Measurements from ENCODE around the gene FBXL19. TPM values are rescaled to one million over a fixed set of nuclear protein-coding genes. Genes with fewer than 3 reads are reported as not detected.

The FBXL19 gene, protein sequence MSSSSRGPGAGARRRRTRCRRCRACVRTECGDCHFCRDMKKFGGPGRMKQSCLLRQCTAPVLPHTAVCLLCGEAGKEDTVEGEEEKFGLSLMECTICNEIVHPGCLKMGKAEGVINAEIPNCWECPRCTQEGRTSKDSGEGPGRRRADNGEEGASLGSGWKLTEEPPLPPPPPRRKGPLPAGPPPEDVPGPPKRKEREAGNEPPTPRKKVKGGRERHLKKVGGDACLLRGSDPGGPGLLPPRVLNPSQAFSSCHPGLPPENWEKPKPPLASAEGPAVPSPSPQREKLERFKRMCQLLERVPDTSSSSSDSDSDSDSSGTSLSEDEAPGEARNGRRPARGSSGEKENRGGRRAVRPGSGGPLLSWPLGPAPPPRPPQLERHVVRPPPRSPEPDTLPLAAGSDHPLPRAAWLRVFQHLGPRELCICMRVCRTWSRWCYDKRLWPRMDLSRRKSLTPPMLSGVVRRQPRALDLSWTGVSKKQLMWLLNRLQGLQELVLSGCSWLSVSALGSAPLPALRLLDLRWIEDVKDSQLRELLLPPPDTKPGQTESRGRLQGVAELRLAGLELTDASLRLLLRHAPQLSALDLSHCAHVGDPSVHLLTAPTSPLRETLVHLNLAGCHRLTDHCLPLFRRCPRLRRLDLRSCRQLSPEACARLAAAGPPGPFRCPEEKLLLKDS
- total RNA-seq = 10 to 100 TPM; 25.8 to 31.3 (median 30.8) TPM

DNA sequence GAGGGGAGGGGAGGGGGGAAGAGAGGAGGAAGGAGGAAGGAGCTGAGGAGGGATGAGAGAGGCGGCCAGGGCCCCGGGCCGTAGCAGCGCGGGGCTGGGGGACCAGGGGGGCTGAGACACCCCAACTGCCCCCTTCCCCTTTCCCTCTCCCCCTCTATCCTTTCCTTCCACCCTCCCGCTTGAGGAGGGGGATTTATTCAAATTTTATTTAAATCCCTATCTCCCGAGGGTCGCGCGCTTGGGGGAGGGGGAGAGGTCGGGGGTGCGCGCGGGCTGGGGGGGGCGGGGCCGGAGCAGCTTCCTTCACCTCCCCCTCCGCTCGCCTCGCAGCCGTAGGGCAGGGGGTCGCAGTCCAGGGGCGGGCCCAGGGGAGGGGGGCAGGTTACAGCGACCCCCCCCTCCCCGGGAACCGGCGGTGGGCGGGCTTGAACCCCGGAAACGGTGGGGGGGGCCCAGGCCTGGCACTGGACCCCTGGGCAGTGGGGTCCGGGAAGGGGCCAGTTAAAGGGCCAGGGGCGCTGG is at the start of gene FBXL19:
Gene FBXL19 (plus strand): TSS at position 19 of the 522 bp plus-strand sequence. CDS start 2,183 bp downstream, outside the sequence.
- H3K27me3 Mint-ChIP-seq (ENCODE audit: low read depth) = no peaks in the 10 kb centered on the region
- peak within 1 kb of the TSS; percentile 99 for H3K4me3 Mint-ChIP-seq
- H3K9me3 Mint-ChIP-seq = no peaks in the 10 kb centered on the region
- H3K36me3 Mint-ChIP-seq (ENCODE audit: insufficient read depth) = no peaks in the 10 kb centered on the region
- DNase-seq (no peak), ATAC-seq (no peak)
- H3K4me1 Mint-ChIP-seq (ENCODE audit: low read depth) = peaks cover 15% of the 10 kb centered on the region

DNA sequence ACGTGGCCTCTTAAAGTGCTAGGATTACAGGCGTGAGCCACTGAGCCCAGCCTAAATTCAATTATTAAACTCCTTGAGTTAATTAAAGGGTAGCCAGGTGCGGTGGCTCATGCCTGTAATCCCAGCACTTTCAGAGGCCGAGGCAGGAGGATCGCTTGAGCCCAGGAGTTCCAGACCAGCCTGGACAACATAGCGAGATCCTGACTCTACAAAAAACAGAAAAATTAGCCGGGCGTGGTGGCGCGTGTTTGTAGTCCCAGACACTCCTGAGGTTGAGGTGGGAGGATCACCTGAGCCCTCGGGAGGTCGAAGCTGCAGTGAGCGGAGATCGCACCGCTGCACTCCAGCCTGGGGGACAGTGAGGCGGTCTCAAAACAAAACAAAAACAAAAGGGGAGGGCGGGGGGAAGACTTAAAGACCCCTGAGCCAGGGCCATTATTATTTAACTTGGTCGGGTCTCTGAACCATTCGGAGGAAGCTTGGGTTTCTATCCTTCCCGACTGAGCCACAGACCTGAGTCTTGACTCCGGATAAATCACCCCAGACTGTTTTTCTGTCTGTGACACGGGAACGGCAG is 49.0 kb upstream of the FBXL19 start:
- H3K4me3 Mint-ChIP-seq = peak overlapping the region; percentile 96
- DNase-seq (no peak), ATAC-seq (no peak)
- H3K9me3 Mint-ChIP-seq = no peaks in the 10 kb centered on the region
- peaks cover 39% of the 10 kb centered on the region for H3K4me1 Mint-ChIP-seq (ENCODE audit: low read depth)
- H3K27me3 Mint-ChIP-seq (ENCODE audit: low read depth) = no peaks in the 10 kb centered on the region
- H3K36me3 Mint-ChIP-seq (ENCODE audit: insufficient read depth) = peaks cover 8% of the 10 kb centered on the region

DNA sequence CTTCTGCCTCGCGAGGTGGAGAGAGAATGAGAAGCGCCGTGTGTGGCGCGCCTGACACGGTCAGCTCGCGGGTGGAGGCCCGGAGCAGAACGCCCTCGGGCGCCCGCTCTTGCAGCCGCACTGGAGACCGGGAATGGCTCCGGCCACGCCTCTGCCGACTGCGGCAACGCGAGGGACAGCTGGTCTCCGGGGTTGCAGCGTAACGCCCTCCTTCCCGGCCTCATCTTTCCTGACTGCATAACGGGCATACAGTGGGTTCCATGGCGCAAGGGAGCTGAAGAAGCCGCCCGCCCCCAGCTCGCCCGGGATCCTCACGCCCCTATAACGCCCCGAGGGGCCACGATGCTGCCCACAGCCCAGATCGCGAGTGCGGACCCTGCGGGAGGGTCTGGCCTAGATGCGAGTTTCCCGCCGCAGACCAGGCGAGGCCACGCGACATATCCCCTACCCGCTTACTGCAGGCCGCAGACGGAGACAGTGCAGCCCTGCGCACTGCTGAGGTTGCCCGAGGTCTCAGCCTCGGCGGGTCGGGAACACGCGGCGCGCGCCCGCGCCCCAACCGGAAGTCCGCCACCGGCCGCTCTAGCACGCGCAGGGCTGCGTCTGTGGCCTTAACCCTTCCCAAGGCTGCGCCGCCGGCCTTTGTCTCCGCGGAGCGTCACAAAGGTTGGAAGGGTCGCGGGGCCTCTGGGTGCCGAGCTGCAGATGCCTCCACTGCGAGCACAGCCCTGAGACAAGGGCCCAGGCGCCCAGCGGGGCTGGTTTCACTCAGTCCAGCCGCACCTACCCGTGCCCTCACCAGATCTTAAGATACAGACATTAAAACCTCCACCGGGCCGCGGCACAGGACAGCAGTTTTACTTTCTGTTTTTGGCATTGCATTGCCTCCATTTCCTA is 48.3 kb upstream of the FBXL19 start:
- H3K9me3 Mint-ChIP-seq = no peaks in the 10 kb centered on the region
- peaks cover 8% of the 10 kb centered on the region for H3K36me3 Mint-ChIP-seq (ENCODE audit: insufficient read depth)
- DNase-seq = peak; percentile 86
- peak overlapping the region; percentile 96 for H3K4me3 Mint-ChIP-seq
- H3K27me3 Mint-ChIP-seq (ENCODE audit: low read depth) = no peaks in the 10 kb centered on the region
- ATAC-seq = peak; percentile 89 to 91
- peaks cover 39% of the 10 kb centered on the region for H3K4me1 Mint-ChIP-seq (ENCODE audit: low read depth)

DNA sequence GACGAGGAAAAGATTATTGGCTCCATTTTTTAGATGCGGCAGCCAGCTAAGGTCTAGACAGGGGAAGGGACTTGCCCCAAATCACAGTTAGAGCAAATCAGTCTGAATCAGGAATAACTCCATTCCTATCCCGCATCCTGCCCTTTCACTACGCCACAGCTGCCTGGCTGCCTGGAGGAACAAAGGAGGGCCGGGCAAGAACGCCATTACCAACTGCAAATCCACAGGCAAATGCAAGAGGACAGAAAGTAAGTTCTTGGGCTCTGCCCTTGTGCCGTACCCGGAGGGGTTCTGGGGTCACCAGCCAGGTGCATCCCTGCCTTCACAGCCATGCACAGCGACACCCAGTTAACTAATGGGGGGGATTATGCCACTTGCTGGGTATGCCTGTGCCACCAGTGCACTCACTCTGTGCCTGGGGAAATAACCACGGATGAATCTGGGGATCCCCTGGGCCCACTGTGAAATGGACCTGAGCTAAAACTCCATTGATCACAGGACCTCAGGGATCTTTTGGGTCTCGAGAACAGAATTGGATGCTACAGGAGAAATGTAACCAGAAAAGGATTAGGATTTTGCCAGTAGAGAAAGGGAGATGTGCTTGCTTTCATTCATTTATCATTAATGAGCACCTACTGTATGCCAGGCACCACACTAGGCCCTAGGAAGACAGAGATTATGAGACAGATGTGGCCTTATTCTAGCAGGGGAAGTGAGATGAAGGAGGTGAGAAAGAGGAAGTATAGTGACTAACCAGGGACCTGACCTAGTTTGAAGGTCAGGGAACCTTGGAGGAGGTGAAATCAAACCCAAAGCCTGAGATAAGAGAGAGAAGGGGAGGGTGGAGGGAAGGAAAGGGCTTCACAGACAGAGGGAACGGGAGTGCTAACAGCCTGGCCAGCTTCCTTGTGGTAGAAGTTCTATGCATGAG is 47.2 kb upstream of the FBXL19 start:
- Mint-ChIP-seq H3K9me3 (no peaks in the 10 kb centered on the region), H3K4me3 (peak overlapping the region; percentile 96), H3K27me3 (ENCODE audit: low read depth) (no peaks in the 10 kb centered on the region), H3K36me3 (ENCODE audit: insufficient read depth) (peaks cover 8% of the 10 kb centered on the region), H3K4me1 (ENCODE audit: low read depth) (peaks cover 41% of the 10 kb centered on the region)
- ATAC-seq (peak; percentile 44 to 50), DNase-seq (no peak)

DNA sequence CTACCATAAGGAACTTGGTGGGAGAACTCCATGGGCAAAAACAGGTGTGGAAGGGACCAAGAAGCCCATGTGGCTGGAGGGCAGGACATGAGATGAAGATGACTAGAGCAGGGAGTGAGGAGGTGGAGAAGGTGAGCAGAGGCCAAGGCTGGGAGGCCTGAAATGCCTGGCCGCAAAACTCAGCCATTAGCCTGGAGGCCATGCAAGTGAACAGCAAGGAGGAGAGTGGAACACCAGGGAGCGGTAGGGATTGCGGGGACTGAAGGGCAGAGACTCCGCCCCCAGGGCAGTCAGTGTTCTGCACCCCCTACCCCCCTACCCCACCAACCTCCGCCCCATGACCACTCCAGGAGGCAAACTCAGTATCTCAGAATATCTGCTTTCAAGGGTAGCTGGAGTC is 46.5 kb upstream of the FBXL19 start:
- Mint-ChIP-seq H3K4me3 (peak overlapping the region; percentile 96), H3K4me1 (ENCODE audit: low read depth) (peaks cover 45% of the 10 kb centered on the region), H3K9me3 (no peaks in the 10 kb centered on the region), H3K27me3 (ENCODE audit: low read depth) (no peaks in the 10 kb centered on the region), H3K36me3 (ENCODE audit: insufficient read depth) (peaks cover 8% of the 10 kb centered on the region)
- no peak for DNase-seq
- no peak for ATAC-seq

DNA sequence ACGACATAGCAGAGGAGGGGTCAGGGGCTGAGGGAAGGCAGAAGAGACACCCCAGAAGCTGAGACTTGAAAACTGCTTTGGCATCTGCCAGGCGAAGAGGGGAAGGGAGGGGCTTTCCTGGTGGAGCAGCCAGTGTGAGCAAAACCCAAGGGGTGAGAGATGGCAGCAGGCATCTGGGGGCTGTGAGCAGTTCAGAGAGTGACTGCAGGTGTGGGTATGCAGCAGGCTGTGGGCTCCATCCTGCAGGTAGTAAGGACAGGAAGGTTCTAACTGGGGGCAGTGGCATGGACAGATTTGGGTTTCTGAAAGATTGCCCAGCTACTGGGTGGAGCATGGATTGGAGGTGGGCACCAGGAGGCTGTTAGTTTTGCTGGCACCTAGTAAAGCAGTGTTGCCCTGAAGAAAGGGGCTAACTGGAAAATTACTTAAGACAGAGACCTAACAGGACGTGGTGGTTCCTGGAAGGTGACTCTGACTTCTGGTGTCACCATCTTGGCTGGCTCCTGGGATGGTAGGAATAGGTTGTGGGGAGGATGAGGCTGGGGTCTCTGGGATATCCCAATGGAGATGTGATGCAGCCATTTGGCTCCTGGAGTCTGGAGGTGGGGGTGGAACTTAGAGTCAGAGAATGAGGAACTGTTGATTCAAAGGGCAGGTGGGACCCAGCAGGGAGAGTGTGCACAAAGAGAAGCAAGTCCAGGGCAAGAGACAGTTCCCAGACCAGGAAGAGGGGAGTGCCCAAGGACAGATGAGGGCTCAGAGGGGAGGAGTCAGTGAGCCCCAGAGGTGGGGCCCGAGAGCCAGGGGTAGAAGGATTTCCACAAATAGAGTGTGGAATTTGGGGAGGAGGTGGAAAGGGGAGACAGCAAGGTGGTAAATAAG is 40.7 kb upstream of the FBXL19 start:
- ATAC-seq = no peak

DNA sequence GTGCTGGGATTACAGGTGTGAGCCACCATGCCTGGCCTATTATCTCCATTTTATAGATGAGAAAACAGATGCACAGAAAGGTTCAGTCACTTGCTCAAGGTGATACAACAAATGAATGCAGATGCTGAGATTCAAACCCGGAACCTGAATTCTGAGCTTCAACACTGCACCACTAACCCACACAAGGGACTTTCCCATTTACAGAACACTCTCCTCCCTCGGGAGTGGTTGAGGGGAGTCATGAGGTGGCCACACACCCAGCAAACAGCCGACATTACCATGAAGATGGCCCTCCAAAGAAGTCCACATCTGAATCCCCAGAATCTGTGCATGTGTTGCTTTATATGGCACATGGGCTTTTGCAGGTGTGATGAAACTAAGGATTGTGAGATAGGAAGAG is 38.6 kb upstream of the FBXL19 start:
- H3K4me3 Mint-ChIP-seq = no peak overlapping the region
- no peaks in the 10 kb centered on the region for H3K9me3 Mint-ChIP-seq
- peaks cover 16% of the 10 kb centered on the region for H3K36me3 Mint-ChIP-seq (ENCODE audit: insufficient read depth)
- peaks cover 24% of the 10 kb centered on the region for H3K4me1 Mint-ChIP-seq (ENCODE audit: low read depth)
- ATAC-seq (no peak), DNase-seq (no peak)
- H3K27me3 Mint-ChIP-seq (ENCODE audit: low read depth) = no peaks in the 10 kb centered on the region

More for the DNA sequence above, 40.7 kb upstream of the FBXL19 start:
- Mint-ChIP-seq H3K36me3 (ENCODE audit: insufficient read depth) (peaks cover 9% of the 10 kb centered on the region), H3K4me1 (ENCODE audit: low read depth) (peaks cover 27% of the 10 kb centered on the region), H3K4me3 (no peak overlapping the region), H3K27me3 (ENCODE audit: low read depth) (no peaks in the 10 kb centered on the region), H3K9me3 (no peaks in the 10 kb centered on the region)
- no peak for DNase-seq

DNA sequence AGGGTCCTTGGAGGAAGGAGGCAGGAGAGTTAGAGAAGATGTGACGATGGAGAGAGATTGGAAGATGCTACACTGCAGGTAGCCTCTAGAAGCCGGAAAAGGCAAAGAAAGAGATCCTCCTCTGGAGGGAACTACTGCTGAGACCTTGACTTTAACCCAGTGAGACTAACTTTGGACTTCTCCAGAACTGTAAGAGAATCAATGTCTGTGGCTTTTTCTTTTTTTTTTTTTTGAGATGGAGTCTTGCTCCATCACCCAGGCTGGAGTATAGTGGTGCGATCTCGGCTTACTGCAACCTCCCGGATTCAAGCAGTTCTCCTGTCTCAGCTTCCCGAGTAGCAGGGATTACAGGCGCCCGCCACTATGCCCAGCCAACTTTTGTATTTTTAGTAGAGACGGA is 38.2 kb upstream of the FBXL19 start:
- Mint-ChIP-seq H3K4me3 (no peak overlapping the region), H3K36me3 (ENCODE audit: insufficient read depth) (peaks cover 18% of the 10 kb centered on the region), H3K27me3 (ENCODE audit: low read depth) (no peaks in the 10 kb centered on the region), H3K9me3 (no peaks in the 10 kb centered on the region), H3K4me1 (ENCODE audit: low read depth) (peaks cover 24% of the 10 kb centered on the region)
- no peak for DNase-seq
- ATAC-seq = no peak

DNA sequence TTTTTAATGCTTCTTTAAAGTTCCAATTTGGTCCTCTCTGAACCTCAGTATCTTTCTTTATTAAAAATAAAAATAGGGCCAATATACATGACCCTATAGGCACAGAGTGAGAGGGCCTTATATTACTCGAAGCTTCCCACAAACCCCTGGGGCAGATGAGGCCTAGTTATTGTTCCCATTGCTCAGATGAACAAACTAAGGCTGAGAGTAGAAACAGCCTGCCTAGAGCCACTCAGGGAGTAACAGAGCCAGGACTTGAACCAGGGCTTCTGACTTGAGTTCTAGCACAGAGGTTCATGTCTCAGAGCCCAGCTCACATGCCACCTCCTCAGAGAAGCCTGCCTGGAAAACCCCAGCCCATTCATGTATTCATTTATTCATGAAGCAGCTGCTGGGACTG is 37.2 kb upstream of the FBXL19 start:
- no peak for DNase-seq
- Mint-ChIP-seq H3K9me3 (no peaks in the 10 kb centered on the region), H3K4me1 (ENCODE audit: low read depth) (peaks cover 22% of the 10 kb centered on the region), H3K4me3 (no peak overlapping the region), H3K27me3 (ENCODE audit: low read depth) (no peaks in the 10 kb centered on the region), H3K36me3 (ENCODE audit: insufficient read depth) (peaks cover 18% of the 10 kb centered on the region)
- ATAC-seq = no peak

DNA sequence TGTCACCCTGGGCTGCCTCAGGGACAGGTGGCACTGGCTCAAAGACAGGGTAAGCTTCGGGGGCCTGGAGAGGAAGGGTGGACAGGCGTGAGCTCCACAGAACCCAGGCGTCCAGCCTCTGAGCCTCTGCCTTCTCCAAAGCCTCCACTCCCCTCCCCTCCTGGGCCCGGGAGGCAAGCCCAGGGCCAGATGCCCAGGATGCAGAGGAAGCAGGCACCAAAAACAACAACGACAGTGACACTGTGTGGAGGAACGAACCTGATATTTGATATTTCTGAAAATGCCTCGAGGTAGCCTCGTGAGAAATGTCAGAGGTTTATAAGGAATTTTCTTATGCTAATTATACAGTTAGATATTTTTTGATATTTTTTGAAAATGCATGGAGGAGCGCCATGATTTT is 35.4 kb upstream of the FBXL19 start:
- DNase-seq (no peak), ATAC-seq (no peak)
- Mint-ChIP-seq H3K4me3 (no peak overlapping the region), H3K4me1 (ENCODE audit: low read depth) (peaks cover 17% of the 10 kb centered on the region), H3K9me3 (no peaks in the 10 kb centered on the region), H3K36me3 (ENCODE audit: insufficient read depth) (peaks cover 15% of the 10 kb centered on the region), H3K27me3 (ENCODE audit: low read depth) (no peaks in the 10 kb centered on the region)

DNA sequence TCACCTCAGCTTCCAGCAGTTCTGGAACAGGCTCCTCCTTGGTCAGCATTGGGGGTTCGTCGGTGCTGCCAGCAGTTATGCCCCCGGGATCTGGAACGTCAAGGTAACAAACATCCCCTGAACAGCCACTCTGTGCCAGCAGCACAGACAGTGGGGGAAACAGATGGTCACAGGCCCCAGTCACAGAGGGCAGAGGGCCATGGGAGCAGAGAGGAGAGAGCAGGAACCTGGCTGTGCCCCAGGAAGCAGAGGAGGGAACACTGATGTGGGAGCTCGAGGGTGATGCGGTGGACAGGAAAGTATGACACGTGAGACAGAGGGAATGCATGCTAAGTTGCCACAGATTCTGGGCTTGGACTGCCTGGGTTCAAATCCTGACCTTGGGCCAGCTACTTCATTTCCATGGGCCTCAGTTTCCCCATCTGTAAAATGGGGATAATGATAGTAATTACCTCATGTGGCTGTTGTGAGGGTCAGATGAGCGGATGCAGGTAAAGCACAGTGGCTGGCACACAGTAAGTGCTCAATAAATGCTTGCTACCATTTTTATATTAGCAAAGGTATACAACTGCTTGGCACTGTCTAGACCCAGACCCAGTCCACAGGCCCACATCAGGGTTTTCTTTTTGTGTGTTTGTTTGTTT is 34.4 kb upstream of the FBXL19 start:
- H3K36me3 Mint-ChIP-seq (ENCODE audit: insufficient read depth) = peaks cover 14% of the 10 kb centered on the region
- ATAC-seq = no peak

DNA sequence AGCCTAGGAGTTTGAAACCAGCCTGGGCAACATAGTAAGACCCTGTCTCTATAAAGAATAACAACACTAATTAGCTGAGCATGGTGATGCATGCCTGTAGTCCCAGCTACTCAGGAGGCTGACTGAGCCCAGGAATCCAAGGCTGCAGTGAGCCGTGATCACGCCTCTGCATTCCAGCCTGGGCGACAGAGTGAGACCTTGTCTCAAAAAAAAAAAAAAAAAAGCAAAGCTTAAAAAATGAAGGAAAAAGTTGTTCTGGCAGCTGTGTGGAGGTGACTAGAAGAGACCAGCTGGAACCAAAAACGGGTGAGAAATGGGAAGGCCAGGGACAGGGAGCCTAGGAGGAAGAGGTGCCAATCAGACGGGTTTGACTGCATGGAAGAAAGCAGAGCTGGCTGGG is 33.7 kb upstream of the FBXL19 start:
- H3K27me3 Mint-ChIP-seq (ENCODE audit: low read depth) = no peaks in the 10 kb centered on the region
- H3K4me1 Mint-ChIP-seq (ENCODE audit: low read depth) = peaks cover 23% of the 10 kb centered on the region
- ATAC-seq = no peak
- DNase-seq = no peak
- H3K4me3 Mint-ChIP-seq = no peak overlapping the region
- peaks cover 14% of the 10 kb centered on the region for H3K36me3 Mint-ChIP-seq (ENCODE audit: insufficient read depth)
- no peaks in the 10 kb centered on the region for H3K9me3 Mint-ChIP-seq

More for the DNA sequence above, 34.4 kb upstream of the FBXL19 start:
- Mint-ChIP-seq H3K4me1 (ENCODE audit: low read depth) (peaks cover 19% of the 10 kb centered on the region), H3K9me3 (no peaks in the 10 kb centered on the region), H3K27me3 (ENCODE audit: low read depth) (no peaks in the 10 kb centered on the region), H3K4me3 (no peak overlapping the region)
- no peak for DNase-seq
